Neural cell (in vitro differentiated cells): ENCODE measurements around the gene OLIG1. TPM values are rescaled to one million over a fixed set of nuclear protein-coding genes. Genes with fewer than 3 reads are reported as not detected.

Source experiments
- H2AFZ ChIP-seq: fragments of 200-600, 300-800 bp; sonication (generic), shearing (Covaris generic); 2 replicates; pipeline ENCODE4 v1.6.0; 2014; ENCODE audit warnings: low read depth, mild to moderate bottlenecking, antibody characterized with exemption, low read length, moderate library complexity
- H3F3A ChIP-seq: fragments of 200-600 bp; shearing (Covaris generic); 2 replicates; pipeline ENCODE4 v1.6.1; 2016; ENCODE audit warnings: mild to moderate bottlenecking, moderate library complexity, mixed read lengths, antibody characterized with exemption, low read length; ENCODE audit not compliant: insufficient read depth, poor library complexity, severe bottlenecking
- H3K27ac ChIP-seq: fragments of 200-600, 300-800 bp; sonication (generic), shearing (Covaris generic); 2 replicates; pipeline ENCODE4 v1.5.1; 2014; ENCODE audit warnings: mild to moderate bottlenecking, low read length, moderate library complexity
- H3K27me3 ChIP-seq: fragments of 300-800, 200-600 bp; sonication (generic), shearing (Covaris generic); 2 replicates; pipeline ENCODE4 v1.6.0; 2014; ENCODE audit warnings: mild to moderate bottlenecking, low read depth, low read length, moderate library complexity; ENCODE audit not compliant: insufficient read depth
- H3K36me3 ChIP-seq: fragments of 300-800, 200-600 bp; sonication (generic), shearing (Covaris generic); 2 replicates; pipeline ENCODE4 v1.5.1; 2014; ENCODE audit warnings: mild to moderate bottlenecking, antibody characterized with exemption, low read length, moderate library complexity; ENCODE audit not compliant: insufficient read depth
- H3K4me2 ChIP-seq: fragments of 300-800, 200-600 bp; sonication (generic), shearing (Covaris generic); 2 replicates; pipeline ENCODE4 v1.6.0; 2014; ENCODE audit warnings: mild to moderate bottlenecking, low read length
- H3K4me3 ChIP-seq: fragments of 300-800, 200-600 bp; sonication (generic), shearing (Covaris generic); 2 replicates; pipeline ENCODE4 v1.5.1; 2014; ENCODE audit warnings: mild to moderate bottlenecking, low read length, moderate library complexity
- H3K79me2 ChIP-seq: fragments of 200-600 bp; shearing (Covaris generic); replicated peaks from 2 replicates; pipeline ENCODE4 v1.6.0; 2014; ENCODE audit warnings: mild to moderate bottlenecking, low read length, moderate library complexity; ENCODE audit not compliant: insufficient read depth
- H3K9ac ChIP-seq: fragments of 300-800, 200-600 bp; sonication (generic), shearing (Covaris generic); 2 replicates; pipeline ENCODE4 v1.6.1; 2016; ENCODE audit warnings: mild to moderate bottlenecking, low read length, mixed read lengths
- H3K9me2 ChIP-seq: fragments of 200-600 bp; shearing (Covaris generic); 2 replicates; pipeline ENCODE4 v1.6.1; 2016; ENCODE audit warnings: mild to moderate bottlenecking, low read length, mixed read lengths; ENCODE audit not compliant: insufficient read depth
- H3K9me3 ChIP-seq: fragments of 200-600, 300-800 bp; sonication (generic), shearing (Covaris generic); 2 replicates; pipeline ENCODE4 v1.6.1; 2016; ENCODE audit warnings: mild to moderate bottlenecking, mixed run types, low read length, moderate library complexity, mixed read lengths
- H4K20me1 ChIP-seq: fragments of 200-600 bp; shearing (Covaris generic); 2 replicates; pipeline ENCODE4 v1.6.1; 2016; ENCODE audit warnings: mild to moderate bottlenecking, mixed run types; ENCODE audit not compliant: insufficient read depth
- CTCF ChIP-seq: fragments of 450-650 bp; IDR thresholded peaks from 2 replicates; pipeline ENCODE4 v1.5.1; 2014; ENCODE audit warnings: antibody characterized with exemption, mild to moderate bottlenecking, moderate library complexity; ENCODE audit not compliant: poor library complexity, severe bottlenecking
- EP300 ChIP-seq: fragments of 450-650 bp; conservative IDR thresholded peaks from 2 replicates; pipeline ENCODE4 v1.6.1; 2014; ENCODE audit warnings: antibody characterized with exemption, mild to moderate bottlenecking, moderate library complexity; ENCODE audit not compliant: poor library complexity, severe bottlenecking
- EZH2 ChIP-seq: fragments of 200-600, 300-800 bp; shearing (Covaris generic), sonication (generic); IDR thresholded peaks from 2 replicates; pipeline ENCODE4 v1.6.1; 2014; ENCODE audit warnings: antibody characterized with exemption, low read length, borderline replicate concordance, mild to moderate bottlenecking; ENCODE audit not compliant: insufficient read depth, poor library complexity, severe bottlenecking
- MXI1 ChIP-seq: fragments of 450-650 bp; conservative IDR thresholded peaks from 2 replicates; pipeline ENCODE4 v1.6.1; 2014; ENCODE audit warnings: antibody characterized with exemption, mild to moderate bottlenecking; ENCODE audit not compliant: poor library complexity, severe bottlenecking
- POLR2AphosphoS5 ChIP-seq: IDR thresholded peaks from 2 replicates; pipeline ENCODE4 v1.6.1; 2012
- RAD21 ChIP-seq: fragments of 450-650 bp; conservative IDR thresholded peaks from 2 replicates; pipeline ENCODE4 v1.6.1; 2014; ENCODE audit warnings: antibody characterized with exemption, mild to moderate bottlenecking, moderate library complexity
- REST ChIP-seq: IDR thresholded peaks from 2 replicates; pipeline ENCODE4 v1.6.1; 2012; ENCODE audit warnings: borderline replicate concordance
- SMC3 ChIP-seq: fragments of 450-650 bp; conservative IDR thresholded peaks from 2 replicates; pipeline ENCODE4 v1.6.1; 2014; ENCODE audit warnings: antibody characterized with exemption, mild to moderate bottlenecking, moderate library complexity; ENCODE audit not compliant: poor library complexity
- TAF1 ChIP-seq: IDR thresholded peaks from 2 replicates; pipeline ENCODE4 v1.6.1; 2012; ENCODE audit warnings: low read depth
- polyA plus RNA-seq: library from polyadenylated mRNA; depleted of rRNA; stranded (reverse); fragments of >200 nt; gene quantifications from 2 replicates; pipeline ENCODE4 v1.2.3, GENCODE V29; 2014

Gene OLIG1
- polyA plus RNA-seq, 1 donor from 2014 or later = 1.4 TPM

- Histone ChIP-seq H3F3A (no peaks in the 10 kb centered on the region), H3K9me3 (no peaks in the 10 kb centered on the region), H3K9me2 (no peaks in the 10 kb centered on the region), H3K4me3 (no peak overlapping the region), H3K4me2 (no peak overlapping the region), H3K27me3 (peaks cover 98% of the 10 kb centered on the region), H3K36me3 (no peaks in the 10 kb centered on the region), H2AFZ (no peak overlapping the region), H3K27ac (no peak overlapping the region), H3K9ac (no peak overlapping the region), H4K20me1 (no peaks in the 10 kb centered on the region), H3K79me2 (no peaks in the 10 kb centered on the region)
- TF ChIP-seq POLR2AphosphoS5 (no peak), EZH2 (no peak), EP300 (no peak), SMC3 (no peak), TAF1 (no peak), REST (no peak), CTCF (no peak)
Measured at GRCh38 chr21:33030633-33031032, 39.3 kb upstream of the OLIG1 start.

- no peaks in the 10 kb centered on the region for H4K20me1 ChIP-seq
- H3K27ac ChIP-seq = no peak overlapping the region
Measured at GRCh38 chr21:33031152-33031911, 38.6 kb upstream of the OLIG1 start.

More at GRCh38 chr21:33031152-33031911, 38.6 kb upstream of the OLIG1 start:
- Histone ChIP-seq H3K9me2 (no peaks in the 10 kb centered on the region), H3K27me3 (peaks cover 95% of the 10 kb centered on the region), H2AFZ (no peak overlapping the region), H3K9me3 (no peaks in the 10 kb centered on the region), H3K4me2 (no peak overlapping the region), H3K79me2 (no peaks in the 10 kb centered on the region), H3K4me3 (no peak overlapping the region), H3K36me3 (no peaks in the 10 kb centered on the region), H3K9ac (no peak overlapping the region), H3F3A (no peaks in the 10 kb centered on the region)
- TF ChIP-seq SMC3 = no peak
- TF ChIP-seq EP300 = no peak
- TF ChIP-seq RAD21 = no peak
- TF ChIP-seq MXI1 = no peak
- TF ChIP-seq TAF1 = no peak
- TF ChIP-seq EZH2 = no peak
- TF ChIP-seq CTCF = no peak
- TF ChIP-seq REST = no peak
- TF ChIP-seq POLR2AphosphoS5 = no peak
